Measurements from ENCODE around the gene LDLRAD4. TPM values are rescaled to one million over a fixed set of nuclear protein-coding genes. Genes with fewer than 3 reads are reported as not detected.

Gene LDLRAD4
- total and polyA plus RNA-seq, 2 experiments from 2014 or later = 0.73 to 1.9 TPM

GRCh38 chr18:13511961-13512577 is 293.5 kb downstream of the LDLRAD4 start:
- Mint-ChIP-seq H3K9me3 (no peaks in the 10 kb centered on the region), H3K4me1 (peaks cover 7% of the 10 kb centered on the region; the same call in 1 of the 3 replicates), H3K36me3 (ENCODE audit: low read depth) (no peaks in the 10 kb centered on the region), H3K4me3 (no peak overlapping the region), H3K27me3 (ENCODE audit: insufficient read depth, low read depth, poor library complexity) (peaks cover 3% of the 10 kb centered on the region), H3K27ac (no peak overlapping the region)
- Histone ChIP-seq H3K4me1 (ENCODE audit: insufficient read depth) (no peaks in the 10 kb centered on the region), H3K27me3 (ENCODE audit: insufficient read depth) (no peaks in the 10 kb centered on the region), H3K4me3 (no peak overlapping the region), H4K20me1 (replicated peaks; ENCODE audit: insufficient read depth) (no peaks in the 10 kb centered on the region), H2AFZ (no peak overlapping the region), H3K36me3 (ENCODE audit: insufficient read depth) (no peaks in the 10 kb centered on the region), H3K4me2 (no peak overlapping the region), H3K27ac (ENCODE audit: low read depth) (no peak overlapping the region), H3F3A (replicated peaks; ENCODE audit: low read depth) (no peaks in the 10 kb centered on the region), H3K9me2 (ENCODE audit: insufficient read depth) (no peaks in the 10 kb centered on the region), H3K79me2 (replicated peaks; ENCODE audit: insufficient read depth) (no peaks in the 10 kb centered on the region)
- TF ChIP-seq ZNF331 (CRISPR knock-in tag; IDR thresholded peaks at IDR 0.05; ENCODE audit: low read depth) (no peak), ZNF114 (CRISPR knock-in tag; IDR thresholded peaks at IDR 0.05) (no peak), STAT1 (IDR thresholded peaks at IDR 0.05; ENCODE audit: unreplicated experiment) (no peak), POLR2AphosphoS5 (IDR thresholded peaks at IDR 0.05; ENCODE audit: low read depth) (no peak), JUNB (IDR thresholded peaks at IDR 0.05; ENCODE audit: unreplicated experiment) (no peak), REST (IDR thresholded peaks at IDR 0.05; ENCODE audit: unreplicated experiment) (no peak), CREB1 (CRISPR knock-in tag; IDR thresholded peaks at IDR 0.05; ENCODE audit: low read depth) (no peak), EZH2phosphoT487 (IDR thresholded peaks at IDR 0.05; ENCODE audit: unreplicated experiment) (no peak), ZNF462 (CRISPR knock-in tag; IDR thresholded peaks at IDR 0.05) (no peak), NANOG (IDR thresholded peaks at IDR 0.05; ENCODE audit: borderline replicate concordance) (no peak)
- TF ChIP-seq, protein P1, sequence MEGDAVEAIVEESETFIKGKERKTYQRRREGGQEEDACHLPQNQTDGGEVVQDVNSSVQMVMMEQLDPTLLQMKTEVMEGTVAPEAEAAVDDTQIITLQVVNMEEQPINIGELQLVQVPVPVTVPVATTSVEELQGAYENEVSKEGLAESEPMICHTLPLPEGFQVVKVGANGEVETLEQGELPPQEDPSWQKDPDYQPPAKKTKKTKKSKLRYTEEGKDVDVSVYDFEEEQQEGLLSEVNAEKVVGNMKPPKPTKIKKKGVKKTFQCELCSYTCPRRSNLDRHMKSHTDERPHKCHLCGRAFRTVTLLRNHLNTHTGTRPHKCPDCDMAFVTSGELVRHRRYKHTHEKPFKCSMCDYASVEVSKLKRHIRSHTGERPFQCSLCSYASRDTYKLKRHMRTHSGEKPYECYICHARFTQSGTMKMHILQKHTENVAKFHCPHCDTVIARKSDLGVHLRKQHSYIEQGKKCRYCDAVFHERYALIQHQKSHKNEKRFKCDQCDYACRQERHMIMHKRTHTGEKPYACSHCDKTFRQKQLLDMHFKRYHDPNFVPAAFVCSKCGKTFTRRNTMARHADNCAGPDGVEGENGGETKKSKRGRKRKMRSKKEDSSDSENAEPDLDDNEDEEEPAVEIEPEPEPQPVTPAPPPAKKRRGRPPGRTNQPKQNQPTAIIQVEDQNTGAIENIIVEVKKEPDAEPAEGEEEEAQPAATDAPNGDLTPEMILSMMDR (conservative IDR thresholded peaks at IDR 0.05; ENCODE audit: low read depth in 2 of 2) = no peak
- DNase-seq (ENCODE audit: low spot score) (no peak), ATAC-seq (no peak)

Data from GM23338 (cell line).